ENCODE data around the gene IL15RA.
"Not testable (repeated sequence)": the region's sequence is repeated elsewhere in the genome, so short reads cannot be mapped to it uniquely, and the experiment has no call there.

IL15RA gene

GRCh38 chr10:5917305-5917704 is 60.0 kb downstream of the IL15RA start:
- DNase-seq = no peak

GRCh38 chr10:5915451-5915850 is 61.9 kb downstream of the IL15RA start:
- DNase-seq = no peak

DNA sequence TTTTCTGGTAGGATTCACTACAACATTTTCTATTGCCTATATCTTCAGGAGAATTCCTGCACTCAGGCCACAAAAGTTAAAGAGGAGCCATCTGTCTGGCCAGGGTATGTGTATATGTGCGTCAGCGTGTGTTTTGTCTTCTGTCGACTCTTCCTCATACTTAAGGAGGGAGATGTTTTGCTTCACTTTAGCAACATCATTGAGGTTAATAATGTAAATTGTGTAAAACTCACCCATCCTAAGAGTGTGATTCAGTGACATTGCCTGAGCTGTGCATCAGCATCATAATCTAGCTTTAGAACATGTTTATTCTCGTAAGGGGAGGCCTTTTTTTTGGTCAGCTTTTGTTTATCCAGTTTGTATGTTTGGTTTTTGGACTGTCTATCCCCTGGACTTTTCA is 63.6 kb downstream of the IL15RA start:
- DNase-seq = no peak

GRCh38 chr10:5911670-5912069 is 65.7 kb downstream of the IL15RA start:
- no peak for DNase-seq

GRCh38 chr10:5910323-5911100 is 66.8 kb downstream of the IL15RA start:
- no peak for DNase-seq

- not testable (repeated sequence) for DNase-seq
Measured at GRCh38 chr10:5908676-5909075, 68.7 kb downstream of the IL15RA start.

- DNase-seq = no peak
Measured at GRCh38 chr10:5906651-5907050, 70.7 kb downstream of the IL15RA start.

DNA sequence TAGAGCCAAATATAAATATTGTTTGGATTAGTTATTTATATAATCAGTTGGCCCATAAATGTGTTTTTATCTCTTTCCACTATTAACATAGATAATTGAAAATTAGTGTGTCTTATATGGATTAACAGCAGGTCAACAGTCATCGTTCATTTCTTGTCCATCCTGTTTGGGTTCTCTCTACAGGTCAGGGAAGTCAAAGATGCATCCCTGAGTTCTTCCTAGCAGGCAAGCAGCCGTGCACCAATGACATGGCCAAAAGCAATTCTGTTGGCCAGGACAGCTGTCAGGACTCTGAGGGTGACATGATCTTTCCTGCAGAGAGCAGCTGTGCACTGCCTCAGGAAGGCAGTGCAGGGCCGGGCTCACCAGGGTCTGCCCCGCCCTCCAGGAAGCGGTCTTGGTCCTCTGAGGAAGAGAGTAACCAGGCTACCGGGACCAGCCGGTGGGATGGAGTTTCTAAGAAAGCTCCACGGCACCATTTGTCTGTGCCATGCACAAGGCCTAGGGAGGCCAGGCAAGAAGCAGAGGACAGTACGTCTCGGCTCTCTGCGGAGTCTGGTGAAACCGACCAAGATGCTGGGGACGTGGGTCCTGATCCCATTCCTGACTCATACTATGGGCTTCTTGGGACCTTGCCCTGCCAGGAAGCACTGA is 71.4 kb downstream of the IL15RA start:
- no peak for DNase-seq

GRCh38 chr10:5904227-5904626 is 73.1 kb downstream of the IL15RA start:
- no peak for DNase-seq

DNA sequence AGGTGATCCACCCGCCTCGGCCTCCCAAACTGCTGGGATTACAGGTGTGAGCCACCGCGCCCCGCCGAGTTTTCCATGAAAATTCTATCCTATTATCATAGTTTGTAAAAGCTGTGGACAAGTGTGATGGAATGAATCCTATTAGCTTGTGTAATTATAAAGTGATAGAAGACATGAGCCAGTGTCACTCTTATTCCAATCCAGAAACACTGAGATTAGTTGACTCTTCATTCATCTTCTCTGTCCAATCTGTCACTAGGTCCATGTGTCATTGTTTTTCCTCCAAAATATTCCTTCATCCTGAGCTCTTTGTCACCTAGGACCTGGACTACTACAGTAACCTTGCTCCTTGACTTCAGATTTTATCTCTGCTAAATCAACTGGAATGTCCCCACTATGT is 73.8 kb downstream of the IL15RA start:
- DNase-seq = no peak

DNA sequence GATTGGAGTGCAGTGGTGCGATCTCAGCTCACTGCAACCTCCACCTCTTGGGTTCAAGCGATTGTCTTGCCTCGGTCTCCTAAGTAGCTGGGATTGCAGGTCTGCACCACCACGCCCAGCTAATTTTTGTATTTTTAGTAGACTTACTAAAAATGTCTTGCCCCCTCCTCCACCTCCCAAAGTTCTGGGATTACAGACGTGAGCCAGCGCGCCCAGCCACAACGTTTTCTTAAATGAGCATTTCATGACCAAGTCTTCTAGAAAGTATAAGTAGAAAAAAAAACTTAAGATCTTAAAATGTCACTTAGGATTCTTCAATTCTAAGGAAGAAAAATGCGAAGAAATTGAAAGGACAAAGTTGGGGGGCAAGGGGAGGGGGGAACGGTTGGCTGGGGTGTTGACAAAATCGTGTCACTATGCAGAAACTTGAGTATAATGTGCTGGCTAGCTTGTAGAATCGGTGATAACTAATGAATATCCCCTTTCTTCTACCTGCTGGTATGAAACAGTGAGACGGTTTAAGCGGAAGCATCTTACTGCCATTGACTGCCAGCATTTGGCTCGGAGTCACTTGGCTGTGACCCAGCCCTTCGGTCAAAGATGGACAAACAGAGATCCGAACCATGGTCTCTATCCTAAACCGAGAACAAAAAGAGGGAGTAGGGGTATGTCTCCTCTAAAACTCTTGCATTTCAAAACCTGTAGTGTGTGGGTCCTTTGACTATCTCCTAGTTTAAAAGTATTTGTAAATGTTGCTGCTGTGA is 74.7 kb downstream of the IL15RA start:
- DNase-seq = no peak

All from DMS79 treated with DMSO at 0.1 percent for 48 hours (cell line).